GM23338 (cell line): ENCODE measurements around the gene TDRD1. TPM values are rescaled to one million over a fixed set of nuclear protein-coding genes. Genes with fewer than 3 reads are reported as not detected.

Source experiments
- CTCF ChIP-seq, 2 experiments: fragments of 200-600 bp in 1 of 2; sonication (generic) in 1 of 2; conservative IDR thresholded peaks; 2 replicates each; pipeline versions ENCODE4 v1.5.1 to v1.6.1; 2016 to 2017; ENCODE audit warnings: antibody characterized with exemption in 2 of 2, low read depth in 2 of 2, mild to moderate bottlenecking in 2 of 2, moderate library complexity in 1 of 2
- ETS1 ChIP-seq: IDR thresholded peaks from 2 replicates; pipeline ENCODE4 v1.6.1; 2016; ENCODE audit warnings: antibody characterized with exemption
- EZH2 ChIP-seq: fragments of 200-600 bp; sonication (generic); IDR thresholded peaks from one replicate; pipeline ENCODE4 v1.8.0; 2017; ENCODE audit warnings: antibody characterized with exemption, mild to moderate bottlenecking, low read depth; ENCODE audit not compliant: unreplicated experiment
- EZH2phosphoT487 ChIP-seq: fragments of 200-600 bp; sonication (generic); IDR thresholded peaks from one replicate; pipeline ENCODE4 v1.8.1; 2018; ENCODE audit warnings: antibody characterized with exemption; ENCODE audit not compliant: unreplicated experiment
- JUNB ChIP-seq: IDR thresholded peaks from one replicate; pipeline ENCODE4 v1.6.1; 2016; ENCODE audit warnings: antibody characterized with exemption; ENCODE audit not compliant: unreplicated experiment
- NANOG ChIP-seq: IDR thresholded peaks from 2 replicates; pipeline ENCODE4 v1.6.1; 2016; ENCODE audit warnings: antibody characterized with exemption, borderline replicate concordance
- POLR2AphosphoS5 ChIP-seq: IDR thresholded peaks from 2 replicates; pipeline ENCODE4 v1.6.1; 2016; ENCODE audit warnings: antibody characterized with exemption, low read depth
- STAT1 ChIP-seq: IDR thresholded peaks from one replicate; pipeline ENCODE4 v1.6.1; 2016; ENCODE audit warnings: antibody characterized with exemption; ENCODE audit not compliant: unreplicated experiment
- ZNF462 ChIP-seq: fragments of 250-450 bp; sonication (Bioruptor Pico); IDR thresholded peaks from 2 replicates; pipeline ENCODE4 v1.5.0; 2020; ENCODE audit warnings: mild to moderate bottlenecking, moderate library complexity
- polyA plus RNA-seq: library from polyadenylated mRNA; unstranded; fragments of >200 nt; fragmentation: Nextera tagmentation; extraction: Ambion mirVana; gene quantifications from 2 replicates; pipeline ENCODE4 v1.2.1, GENCODE V29; 2016
- total RNA-seq: library from RNA; depleted of rRNA; stranded (reverse); fragments of >200 nt; shearing (Covaris generic); gene quantifications from 2 replicates; pipeline ENCODE4 v1.2.3, GENCODE V29; 2014

Gene TDRD1
- total and polyA plus RNA-seq, 2 experiments from 2014 or later, result 0.52 to 1.5 TPM

GRCh38 chr10:114279289-114279688, 100.1 kb downstream of the TDRD1 start (continued):
- TF ChIP-seq ZNF462 (CRISPR knock-in tag) (no peak), JUNB (no peak), EZH2 (no peak), ETS1 (no peak), STAT1 (no peak), EZH2phosphoT487 (no peak), POLR2AphosphoS5 (no peak), NANOG (no peak), CTCF (conservative IDR thresholded peaks at IDR 0.05; ENCODE audit: low read depth in 2 of 2) (no peak)
